Measurements from ENCODE around the gene SLC9A8.
A peak's percentile ranks its signal among the peaks of the same experiment; 100 is the strongest.
"Not testable (repeated sequence)": the region's sequence is repeated elsewhere in the genome, so short reads cannot be mapped to it uniquely, and the experiment has no call there.

Gene SLC9A8

DNA sequence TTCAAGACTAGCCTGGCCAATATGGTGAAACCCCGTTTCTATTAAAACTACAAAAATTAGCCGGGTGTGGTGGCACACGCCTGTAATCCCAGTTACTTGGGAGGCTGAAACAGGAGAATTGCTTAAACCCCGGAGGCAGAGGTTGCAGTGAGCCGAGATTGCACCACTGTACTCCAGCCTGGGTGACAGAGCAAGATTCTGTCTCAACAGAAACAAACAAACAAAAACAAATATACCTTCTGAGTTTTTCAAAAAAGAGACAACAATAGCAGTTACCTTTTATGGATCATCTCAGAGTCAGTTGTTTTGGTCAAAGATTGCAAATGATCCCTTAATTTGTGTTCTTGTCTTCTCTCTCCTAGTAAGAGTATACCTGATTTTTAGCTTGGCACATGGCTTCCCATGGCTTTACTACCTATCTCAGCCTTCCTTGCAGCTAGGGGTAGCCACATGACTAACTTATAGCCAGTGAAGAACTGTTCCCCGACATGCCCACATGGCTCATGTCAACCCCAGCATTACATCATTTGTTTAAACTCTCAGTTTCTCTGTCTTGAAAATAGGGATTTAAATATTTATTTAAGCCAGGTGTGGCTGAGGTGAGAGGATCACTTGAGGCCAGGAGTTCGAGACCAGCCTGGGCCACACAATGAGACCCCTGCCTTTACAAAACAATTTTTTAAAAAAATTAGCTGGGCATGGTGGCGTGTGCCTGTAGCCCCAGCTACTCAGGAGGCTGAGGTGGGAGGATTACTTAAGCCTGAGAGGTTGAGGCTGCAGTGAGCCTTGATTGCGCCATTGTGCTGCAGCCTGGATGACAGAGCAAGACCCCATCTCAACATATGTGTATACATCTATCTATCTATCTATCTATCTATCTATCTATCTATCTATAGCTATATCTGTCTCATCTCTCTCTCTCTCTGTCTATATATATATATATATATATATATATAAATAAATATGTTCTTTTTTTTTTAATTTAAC is 25.0 kb upstream of the SLC9A8 start:
- DNase-seq (ENCODE audit: low spot score) = no peak

DNA sequence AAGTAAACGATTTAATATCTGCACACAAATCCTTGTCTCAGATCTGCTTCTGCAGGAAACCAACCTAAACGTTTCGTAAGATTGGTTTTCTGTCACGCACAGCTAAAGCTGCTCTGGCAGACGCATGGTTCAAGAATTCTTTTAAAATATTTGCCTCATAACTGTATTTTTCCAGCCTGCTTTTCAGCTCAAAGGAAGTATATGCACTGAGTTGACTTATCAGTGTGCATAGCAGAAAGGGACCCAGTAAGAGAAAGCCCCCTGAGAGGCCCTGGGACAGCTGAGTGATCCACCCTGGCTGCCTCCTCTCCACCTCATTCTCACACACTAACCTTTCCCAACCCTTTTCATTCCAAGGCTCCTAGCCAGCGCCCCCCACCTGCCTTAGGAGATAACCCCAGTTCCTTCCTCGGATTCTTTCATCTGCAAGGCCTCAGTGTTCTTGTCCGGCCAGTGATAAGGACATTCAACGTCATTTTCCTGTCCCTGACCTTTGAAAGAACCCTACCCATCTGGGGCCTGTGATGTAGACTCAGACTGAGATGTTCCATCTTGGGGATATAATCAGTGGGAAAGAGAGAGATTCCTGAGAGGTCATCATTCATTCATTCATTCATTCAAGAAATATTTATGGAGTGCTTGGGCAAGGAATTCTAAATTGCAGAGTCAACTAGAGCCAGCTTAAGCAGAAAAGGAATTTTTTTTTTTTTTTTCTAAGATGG is 22.4 kb upstream of the SLC9A8 start:
- DNase-seq (ENCODE audit: low spot score) = peak; percentile 29

GRCh38 chr20:49791165-49791564 is 21.5 kb upstream of the SLC9A8 start:
- no peak for DNase-seq (ENCODE audit: low spot score)

DNA sequence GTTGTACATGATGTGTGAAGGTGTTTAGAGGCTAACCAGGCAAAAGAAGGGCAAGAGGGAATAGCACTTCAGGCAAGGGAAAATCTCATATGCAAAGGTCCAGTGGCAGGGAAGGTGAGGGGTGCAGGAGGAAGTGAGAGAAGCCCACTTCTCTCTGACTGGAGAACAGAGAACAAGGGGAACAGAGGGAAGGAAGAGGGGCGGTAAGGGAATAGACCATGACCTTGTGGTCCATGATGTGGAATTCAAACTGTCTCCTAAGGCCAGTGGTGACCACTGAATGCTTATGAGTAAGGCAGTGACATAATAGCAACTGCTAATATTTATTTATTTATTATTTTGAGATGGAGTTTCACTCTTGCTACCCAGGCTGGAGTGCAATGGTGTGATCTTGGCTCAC is 20.6 kb upstream of the SLC9A8 start:
- DNase-seq (ENCODE audit: low spot score) = no peak

DNA sequence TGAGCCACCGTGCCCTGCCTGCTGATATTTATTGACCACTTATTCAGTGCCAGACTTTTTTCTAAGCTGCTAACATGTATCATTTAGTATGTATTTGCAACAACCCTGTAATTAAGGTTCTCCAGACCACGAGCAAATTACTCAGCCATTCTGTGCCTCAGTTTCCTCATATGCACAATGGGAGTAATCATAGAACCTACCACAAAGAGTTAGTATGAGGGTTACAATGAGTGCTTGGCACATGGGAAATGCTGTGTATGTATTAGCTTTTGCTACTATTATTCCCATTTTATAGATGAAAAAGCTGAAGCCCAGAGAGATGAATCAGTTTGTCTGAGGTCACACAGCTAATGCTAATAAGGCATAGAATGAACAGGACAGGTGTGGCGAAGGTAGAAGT is 20.0 kb upstream of the SLC9A8 start:
- DNase-seq (ENCODE audit: low spot score) = no peak

- no peak for DNase-seq (ENCODE audit: low spot score)
Observed at GRCh38 chr20:49794336-49795134, 18.1 kb upstream of the SLC9A8 start.

- DNase-seq (ENCODE audit: low spot score) = no peak
Observed at GRCh38 chr20:49795135-49795424, 17.5 kb upstream of the SLC9A8 start.

DNA sequence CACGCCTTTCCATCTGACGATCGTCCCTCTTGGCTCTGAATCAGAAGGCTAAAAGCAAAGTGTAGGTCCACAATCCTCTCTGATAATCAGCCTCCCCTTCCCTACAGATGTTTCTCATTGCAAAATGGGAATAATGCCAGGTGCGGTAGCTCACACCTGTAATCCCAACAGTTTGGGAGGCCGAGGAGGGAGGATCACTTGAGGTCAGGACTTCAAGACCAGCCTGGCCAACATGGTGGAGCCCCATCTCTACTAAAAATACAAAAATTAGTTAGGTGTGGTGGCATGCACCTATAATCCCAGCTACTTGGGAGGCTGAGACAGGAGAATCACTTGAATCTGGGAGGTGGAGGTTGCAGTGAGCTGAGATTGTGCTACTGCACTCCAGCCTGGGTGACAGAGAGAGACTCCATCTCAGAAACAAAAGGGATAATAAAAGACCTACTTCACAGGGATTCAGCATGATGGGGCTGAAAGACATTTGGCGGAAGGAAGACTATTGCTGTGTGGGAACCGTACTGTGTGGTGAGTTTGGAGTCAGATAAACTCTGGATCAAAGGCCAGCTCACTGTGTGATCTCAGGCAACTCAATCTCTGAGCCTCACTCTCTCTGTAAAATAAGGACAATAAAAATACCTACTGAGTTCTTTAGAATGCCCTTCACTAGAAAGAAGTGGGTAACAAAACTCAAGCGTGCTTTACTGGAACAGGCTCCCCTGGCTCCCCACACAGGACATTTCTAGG is 15.9 kb upstream of the SLC9A8 start:
- no peak for DNase-seq (ENCODE audit: low spot score)

GRCh38 chr20:49797344-49797615 is 15.3 kb upstream of the SLC9A8 start:
- DNase-seq (ENCODE audit: low spot score) = no peak

- no peak for DNase-seq (ENCODE audit: low spot score)
Observed at GRCh38 chr20:49798718-49799117, 13.9 kb upstream of the SLC9A8 start.

GRCh38 chr20:49799698-49800097 is 12.9 kb upstream of the SLC9A8 start:
- DNase-seq (ENCODE audit: low spot score) = no peak

DNA sequence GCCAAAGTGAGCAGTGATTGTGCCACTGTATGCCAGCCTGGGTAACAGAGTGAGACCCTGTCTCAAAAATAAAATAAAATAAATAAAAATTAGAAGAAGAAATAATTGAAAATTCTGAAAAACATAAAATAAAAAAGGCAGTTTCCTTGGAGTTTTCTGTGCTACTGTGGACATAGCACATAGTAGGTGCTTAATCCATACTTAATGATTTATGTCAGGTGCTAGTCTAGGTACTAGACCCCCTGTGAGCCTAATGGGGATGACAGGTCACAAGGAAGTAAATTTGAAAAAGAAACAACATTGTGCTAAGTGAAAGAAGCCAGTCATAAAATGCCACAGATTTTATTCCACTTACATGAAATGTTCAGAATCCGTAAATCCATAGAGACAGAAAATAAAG is 9.2 kb upstream of the SLC9A8 start:
- DNase-seq (ENCODE audit: low spot score) = no peak

GRCh38 chr20:49804364-49804763 is 8.3 kb upstream of the SLC9A8 start:
- DNase-seq (ENCODE audit: low spot score) = no peak

DNA sequence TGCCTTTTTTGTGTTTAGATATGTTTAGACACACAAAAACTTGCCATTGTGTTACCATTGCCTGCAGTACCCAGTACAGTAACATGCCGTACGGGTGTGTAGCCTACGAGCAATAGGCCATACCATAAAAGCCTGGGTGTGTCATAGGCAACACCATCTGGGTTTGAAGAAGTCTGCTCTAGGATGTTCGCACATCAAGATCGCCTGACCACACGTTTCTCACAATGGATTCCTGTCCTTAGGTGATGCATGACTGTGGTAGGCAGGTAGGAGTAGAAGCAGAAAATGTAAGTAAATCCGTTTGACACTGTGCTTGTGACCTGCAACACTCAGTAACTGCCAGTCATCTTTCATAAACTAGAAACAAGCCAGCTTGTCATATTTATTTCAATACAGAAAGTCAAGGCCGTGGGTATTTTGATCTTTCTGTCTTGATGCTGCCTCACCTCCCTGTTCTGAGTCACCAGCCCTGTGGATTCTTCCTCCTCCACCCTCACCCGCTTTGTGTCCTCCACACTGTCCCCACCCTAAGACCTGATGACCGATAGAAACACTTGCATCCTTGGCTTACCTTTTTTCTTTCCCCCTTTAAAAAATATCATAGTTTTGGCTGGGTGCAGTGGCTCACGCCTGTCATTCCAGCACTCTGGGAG is 7.3 kb upstream of the SLC9A8 start:
- not testable (repeated sequence) for DNase-seq (ENCODE audit: low spot score)

DNA sequence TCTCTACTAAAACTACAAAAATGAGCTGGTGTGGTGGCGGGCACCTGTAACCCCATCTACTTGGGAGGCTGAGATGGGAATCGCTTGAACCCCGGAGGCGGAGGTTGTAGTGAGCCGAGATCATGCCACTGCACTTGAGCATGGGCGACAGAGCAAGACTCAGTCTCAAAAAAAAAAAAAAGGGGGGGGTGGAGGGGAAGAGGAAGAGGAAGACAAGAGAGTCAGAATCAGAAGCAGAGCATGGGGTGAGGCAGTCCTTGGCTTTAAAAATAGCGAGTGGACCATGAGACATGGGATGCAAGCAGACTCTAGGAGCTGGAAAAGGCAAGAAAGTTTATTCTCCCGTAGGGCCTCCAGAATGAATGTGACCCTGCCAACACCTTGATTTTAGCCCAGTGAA is 3.9 kb upstream of the SLC9A8 start:
- DNase-seq (ENCODE audit: low spot score) = no peak

DNA sequence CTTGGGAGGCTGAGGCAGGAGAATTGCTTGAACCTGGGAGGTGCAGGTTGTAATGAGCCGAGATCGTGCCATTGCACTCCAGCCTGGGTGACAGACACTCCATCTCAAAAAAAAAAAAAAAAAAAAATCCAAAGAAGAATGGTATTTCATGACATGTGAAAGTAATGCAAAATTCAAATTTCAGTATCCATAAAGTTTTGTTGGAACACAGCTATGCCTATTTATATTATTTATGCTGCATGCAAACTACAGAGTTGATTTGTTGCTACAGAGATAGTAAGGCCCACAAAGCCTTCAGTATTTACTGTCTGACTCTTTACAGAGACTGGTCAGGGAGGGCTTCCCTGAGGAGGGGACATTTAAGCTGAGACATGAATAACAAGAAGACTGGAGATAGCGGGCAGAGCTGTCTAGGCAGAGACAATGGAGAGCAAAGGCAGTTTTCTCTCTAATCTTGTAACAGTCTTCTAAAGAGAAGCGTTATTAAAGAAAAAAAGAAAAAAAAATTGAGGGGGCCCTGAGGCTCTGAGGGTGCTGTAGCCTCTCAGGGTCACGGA is 2.7 kb upstream of the SLC9A8 start:
- no peak for DNase-seq (ENCODE audit: low spot score)

- DNase-seq (ENCODE audit: low spot score) = no peak
Observed at GRCh38 chr20:49810491-49811190, 2.0 kb upstream of the SLC9A8 start.

DNA sequence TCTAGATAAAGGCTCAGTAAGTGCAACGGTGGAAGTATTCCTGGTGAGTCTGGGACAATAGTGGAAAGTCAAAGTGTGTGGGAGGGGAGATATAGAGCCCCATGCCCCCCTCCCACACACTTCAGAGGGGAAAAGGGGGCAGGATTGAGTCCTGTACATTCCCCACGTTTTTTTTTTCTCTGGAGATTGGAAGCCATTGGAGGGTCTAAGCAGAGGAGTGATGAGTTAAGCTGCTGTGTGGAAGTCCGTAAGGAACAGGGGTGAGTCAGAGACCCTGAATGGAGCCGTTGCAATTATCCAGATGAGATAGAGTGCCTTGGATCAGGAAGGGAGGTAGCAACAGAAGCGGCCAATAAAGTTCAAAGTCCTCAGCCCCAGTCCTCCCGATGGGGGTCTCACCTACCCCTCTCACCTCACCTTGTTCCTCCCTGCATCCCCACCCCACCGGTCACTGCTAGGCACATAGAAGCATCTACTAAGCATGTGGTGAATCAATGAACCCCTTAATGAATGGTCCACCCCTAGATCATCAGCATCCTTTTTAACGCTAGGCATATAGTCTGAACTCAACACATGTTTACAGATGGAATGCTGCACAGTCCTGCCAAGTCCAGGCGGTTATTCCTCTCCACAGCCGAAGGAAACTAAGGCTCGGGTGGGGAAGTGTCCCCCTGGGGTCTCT is 662 bp upstream of the SLC9A8 start:
- peak; percentile 27 for DNase-seq (ENCODE audit: low spot score)

- DNase-seq (ENCODE audit: low spot score) = no peak
Observed at GRCh38 chr20:49813305-49813974, 812 bp downstream of the SLC9A8 start.
